Neuronal stem cell (in vitro differentiated cells): Measurements from ENCODE around the gene HEXD.
"Not testable (repeated sequence)": the region's sequence is repeated elsewhere in the genome, so short reads cannot be mapped to it uniquely, and the experiment has no call there.

Experiments used
- DNase-seq: peaks from one replicate; pipeline ENCODE4 v3.0.0-alpha.2; 2013; ENCODE audit warnings: low spot score
- H2AFZ ChIP-seq: one replicate; pipeline ENCODE4 v1.6.1; 2013; ENCODE audit warnings: mild to moderate bottlenecking, low read length, inconsistent platforms
- H2AK5ac ChIP-seq: 2 replicates; pipeline ENCODE4 v1.6.1; 2013; ENCODE audit warnings: low read depth, mild to moderate bottlenecking, inconsistent platforms, low read length, moderate library complexity, mixed read lengths
- H2BK120ac ChIP-seq: 2 replicates; pipeline ENCODE4 v1.6.1; 2013; ENCODE audit warnings: low read depth, mild to moderate bottlenecking, inconsistent platforms, low read length, moderate library complexity, mixed read lengths
- H2BK12ac ChIP-seq: one replicate; pipeline ENCODE4 v1.6.1; 2013; ENCODE audit warnings: low read length, inconsistent platforms
- H2BK15ac ChIP-seq: 2 replicates; pipeline ENCODE4 v1.6.1; 2013; ENCODE audit warnings: mild to moderate bottlenecking, low read length, inconsistent platforms, mixed read lengths
- H2BK5ac ChIP-seq: one replicate; pipeline ENCODE4 v1.6.1; 2013; ENCODE audit warnings: inconsistent platforms, mild to moderate bottlenecking, low read length, moderate library complexity
- H3K14ac ChIP-seq: one replicate; pipeline ENCODE4 v1.6.1; 2013; ENCODE audit warnings: low read length, inconsistent platforms
- H3K18ac ChIP-seq: 2 replicates; pipeline ENCODE4 v1.6.1; 2013; ENCODE audit warnings: low read length, inconsistent platforms
- H3K23ac ChIP-seq: 2 replicates; pipeline ENCODE4 v1.6.1; 2013; ENCODE audit warnings: low read depth, mild to moderate bottlenecking, mixed read lengths, low read length, inconsistent platforms; ENCODE audit not compliant: poor library complexity
- H3K27ac ChIP-seq: replicated peaks from 3 replicates; pipeline ENCODE4 v1.5.1; 2013; ENCODE audit warnings: low read length, inconsistent platforms
- H3K27me3 ChIP-seq, 3 experiments: 2 replicates each; pipeline ENCODE4 v1.6.1; 2013; ENCODE audit warnings: low read length in 3 of 3, mild to moderate bottlenecking in 2 of 3, inconsistent platforms in 1 of 3, low read depth in 1 of 3, mixed read lengths in 1 of 3, moderate library complexity in 1 of 3; ENCODE audit not compliant: control insufficient read depth in 3 of 3, insufficient read depth in 3 of 3
- H3K36me3 ChIP-seq, 2 donors: replicated peaks in 1 of 2; 2 replicates each; pipeline ENCODE4 v1.6.1; 2013; ENCODE audit warnings: low read length in 2 of 2; ENCODE audit not compliant: control insufficient read depth in 2 of 2, insufficient read depth in 2 of 2
- H3K4ac ChIP-seq: 2 replicates; pipeline ENCODE4 v1.6.1; 2013; ENCODE audit warnings: inconsistent platforms, mild to moderate bottlenecking, low read length, moderate library complexity
- H3K4me1 ChIP-seq, 2 donors: 1 replicate in 1 of 2; 2 replicates in 1 of 2; pipeline ENCODE4 v1.6.1; 2013; ENCODE audit warnings: low read length in 2 of 2, low read depth in 1 of 2; ENCODE audit not compliant: control insufficient read depth in 2 of 2, insufficient read depth in 1 of 2
- H3K4me2 ChIP-seq: one replicate; pipeline ENCODE4 v1.6.1; 2013; ENCODE audit warnings: mild to moderate bottlenecking, low read length, inconsistent platforms; ENCODE audit not compliant: insufficient read depth, poor library complexity, severe bottlenecking
- H3K4me3 ChIP-seq, 2 donors: 2 replicates each; pipeline ENCODE4 v1.5.1; 2013; ENCODE audit warnings: low read length in 2 of 2, mild to moderate bottlenecking in 2 of 2, inconsistent platforms in 1 of 2, moderate library complexity in 1 of 2
- H3K79me1 ChIP-seq: one replicate; pipeline ENCODE4 v1.6.1; 2013; ENCODE audit warnings: low read depth, mild to moderate bottlenecking, inconsistent platforms, low read length, moderate library complexity
- H3K9ac ChIP-seq: one replicate; pipeline ENCODE4 v1.6.1; 2013; ENCODE audit warnings: mild to moderate bottlenecking, low read depth, low read length, inconsistent platforms; ENCODE audit not compliant: poor library complexity
- H3K9me3 ChIP-seq, 2 donors: replicated peaks in 1 of 2; 2 replicates each; pipeline versions ENCODE3 to v1.6.1; 2013; ENCODE audit warnings: low read length in 2 of 2, mild to moderate bottlenecking in 2 of 2, inconsistent platforms in 1 of 2, low read depth in 1 of 2, mixed read lengths in 1 of 2, moderate library complexity in 1 of 2; ENCODE audit not compliant: control insufficient read depth in 2 of 2, insufficient read depth in 1 of 2
- H4K8ac ChIP-seq: one replicate; pipeline ENCODE4 v1.6.1; 2013; ENCODE audit warnings: low read depth, mild to moderate bottlenecking, inconsistent platforms, low read length, moderate library complexity
- H4K91ac ChIP-seq: one replicate; pipeline ENCODE4 v1.6.1; 2013; ENCODE audit warnings: low read length, low read depth, mild to moderate bottlenecking, inconsistent platforms; ENCODE audit not compliant: poor library complexity
- WGBS, 2 donors: extraction: QIAGEN DNeasy Blood & Tissue Kit; methylation state at CpG; one replicate each; pipeline ENCODE4 v1.1.7; 2013; ENCODE audit warnings: missing lambda C conversion rate in 2 of 2, mixed read lengths in 1 of 2; ENCODE audit not compliant: insufficient read length in 2 of 2, insufficient replicate concordance in 1 of 2; ENCODE audit errors: extremely low coverage in 2 of 2; 5-methylcytosine and 5-hydroxymethylcytosine counted together

HEXD gene

GRCh38 chr17:82412081-82412480 is 6.1 kb upstream of the HEXD start:
- peaks cover 3 to 17% of the 10 kb centered on the region in 2 donors for H3K36me3 ChIP-seq
- H3K9me3 ChIP-seq, H3K4ac ChIP-seq, H2BK15ac ChIP-seq, H3K79me1 ChIP-seq, H3K14ac ChIP-seq, H4K8ac ChIP-seq, H2BK120ac ChIP-seq, H3K4me2 ChIP-seq, H3K18ac ChIP-seq, H3K23ac ChIP-seq, H3K4me1 ChIP-seq, H4K91ac ChIP-seq, H3K27me3 ChIP-seq, H2AK5ac ChIP-seq, H2BK5ac ChIP-seq, H2AFZ ChIP-seq, H2BK12ac ChIP-seq, H3K4me3 ChIP-seq, H3K27ac ChIP-seq, DNase-seq, H3K9ac ChIP-seq: not testable (repeated sequence)
- WGBS, 2 donors = no CpG with 5 or more reads among the region's 16 CpGs

GRCh38 chr17:82412535-82413520 is 5.3 kb upstream of the HEXD start:
- Histone ChIP-seq H2BK5ac (peak overlapping the region; percentile 75), H3K79me1 (peaks cover 3% of the 10 kb centered on the region), H3K27me3 (peaks cover 0 to 2% (median 0%) of the 10 kb centered on the region in 3 experiments), H3K14ac (no peak overlapping the region), H4K8ac (no peak overlapping the region), H2BK12ac (no peak overlapping the region), H3K4me1 (peaks cover 2 to 3% of the 10 kb centered on the region in 2 donors), H3K4me3 (no peak overlapping the region), H3K9ac (no peak overlapping the region), H2BK15ac (no peak overlapping the region), H4K91ac (no peak overlapping the region), H3K9me3 (no peaks in the 10 kb centered on the region), H3K27ac (no peak overlapping the region), H2BK120ac (no peak overlapping the region), H2AK5ac (no peak overlapping the region), H3K23ac (peak overlapping the region; percentile 73), H3K36me3 (peaks cover 3 to 17% of the 10 kb centered on the region in 2 donors), H3K18ac (no peak overlapping the region), H3K4me2 (no peak overlapping the region), H2AFZ (no peak overlapping the region), H3K4ac (no peak overlapping the region)
- DNase-seq = no peak
- WGBS, 2 donors = no CpG with 5 or more reads among the region's 29 CpGs

GRCh38 chr17:82414548-82415281 is 3.4 kb upstream of the HEXD start:
- DNase-seq = peak; percentile 76
- Histone ChIP-seq H3K27ac (no peak overlapping the region), H4K8ac (no peak overlapping the region), H2AFZ (no peak overlapping the region), H3K4me2 (no peak overlapping the region), H2AK5ac (no peak overlapping the region), H2BK12ac (no peak overlapping the region), H2BK120ac (no peak overlapping the region), H3K14ac (no peak overlapping the region), H2BK5ac (no peak overlapping the region), H3K79me1 (peaks cover 4% of the 10 kb centered on the region), H3K4ac (no peak overlapping the region), H2BK15ac (no peak overlapping the region), H3K18ac (no peak overlapping the region), H3K9me3 (no peaks in the 10 kb centered on the region), H3K4me3 (no peak overlapping the region), H3K9ac (no peak overlapping the region), H3K36me3 (peaks cover 3 to 19% of the 10 kb centered on the region in 2 donors), H3K27me3 (peaks cover 0 to 2% (median 0%) of the 10 kb centered on the region in 3 experiments), H4K91ac (no peak overlapping the region), H3K4me1 (peaks cover 5% of the 10 kb centered on the region in 2 donors), H3K23ac (no peak overlapping the region)
- WGBS, 2 donors = no CpG with 5 or more reads among the region's 38 CpGs

- Histone ChIP-seq H2BK120ac (no peak overlapping the region), H2BK15ac (no peak overlapping the region), H3K14ac (no peak overlapping the region), H3K9ac (no peak overlapping the region), H2AK5ac (no peak overlapping the region), H3K9me3 (no peaks in the 10 kb centered on the region), H2BK5ac (no peak overlapping the region), H2BK12ac (no peak overlapping the region), H3K23ac (no peak overlapping the region), H3K79me1 (peaks cover 4% of the 10 kb centered on the region), H2AFZ (no peak overlapping the region), H3K27me3 (peaks cover 0 to 2% (median 0%) of the 10 kb centered on the region in 3 experiments), H3K36me3 (peaks cover 5 to 26% of the 10 kb centered on the region in 2 donors), H3K4ac (no peak overlapping the region), H4K8ac (no peak overlapping the region), H4K91ac (no peak overlapping the region), H3K4me1 (peaks cover 5% of the 10 kb centered on the region in 2 donors), H3K27ac (no peak overlapping the region), H3K18ac (no peak overlapping the region), H3K4me2 (no peak overlapping the region), H3K4me3 (no peak overlapping the region)
- DNase-seq = no peak
- no CpG with 5 or more reads among the region's 26 CpGs for WGBS, 2 donors
Observed at GRCh38 chr17:82415336-82415735, 2.8 kb upstream of the HEXD start.
